ENCODE measurements around the gene BAZ1B. TPM values are rescaled to one million over a fixed set of nuclear protein-coding genes. Genes with fewer than 3 reads are reported as not detected.

BAZ1B gene
- total RNA-seq, 1 experiment from 2014 or later, result 66.3 TPM

DNA sequence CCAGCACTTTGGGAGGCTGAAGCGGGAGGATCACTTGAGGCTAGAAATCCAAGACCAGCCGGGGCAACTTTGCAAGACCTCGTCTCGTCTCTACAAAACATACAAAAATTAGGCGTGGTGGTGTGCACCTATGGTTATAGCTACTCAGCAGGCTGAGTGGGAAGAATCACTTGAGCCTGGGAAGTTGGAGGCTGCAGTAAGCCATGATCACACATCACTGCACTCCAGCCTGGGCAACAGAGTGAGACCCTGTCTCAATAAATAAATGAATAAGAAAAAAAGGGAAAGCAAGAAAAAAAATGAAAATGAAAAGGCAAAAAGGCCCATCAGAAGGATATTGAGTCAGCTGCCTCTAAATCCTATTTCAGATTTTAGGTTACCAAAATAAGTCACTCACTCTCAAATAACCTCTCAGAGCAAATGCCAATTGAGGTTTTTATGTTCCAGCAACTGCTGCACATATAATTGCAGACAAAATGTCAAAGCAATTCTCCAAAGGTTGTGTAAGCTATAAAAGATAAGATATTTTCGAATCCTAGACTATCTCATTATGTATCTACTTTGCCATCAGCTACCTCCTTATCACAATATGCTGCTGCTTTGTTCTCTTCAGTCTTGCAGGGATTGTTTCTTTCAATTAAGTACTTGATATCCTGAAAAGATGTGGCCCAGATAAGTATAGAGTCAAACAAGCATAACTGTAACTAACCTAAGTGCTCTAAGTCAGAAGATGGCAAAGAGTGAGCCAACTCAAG, 4.7 kb downstream of the BAZ1B start:
- ATAC-seq, result no peak
- DNase-seq (ENCODE audit: low spot score), result no peak
- H3K27me3 Mint-ChIP-seq (ENCODE audit: low read depth), result no peaks in the 10 kb centered on the region
- no peak overlapping the region for H3K27ac Mint-ChIP-seq
- H3K4me1 Mint-ChIP-seq, result peaks cover 29% of the 10 kb centered on the region
- no peak for TF ChIP-seq FOXK1 (CRISPR knock-in tag; IDR thresholded peaks at IDR 0.05)
- TF ChIP-seq, protein P1, sequence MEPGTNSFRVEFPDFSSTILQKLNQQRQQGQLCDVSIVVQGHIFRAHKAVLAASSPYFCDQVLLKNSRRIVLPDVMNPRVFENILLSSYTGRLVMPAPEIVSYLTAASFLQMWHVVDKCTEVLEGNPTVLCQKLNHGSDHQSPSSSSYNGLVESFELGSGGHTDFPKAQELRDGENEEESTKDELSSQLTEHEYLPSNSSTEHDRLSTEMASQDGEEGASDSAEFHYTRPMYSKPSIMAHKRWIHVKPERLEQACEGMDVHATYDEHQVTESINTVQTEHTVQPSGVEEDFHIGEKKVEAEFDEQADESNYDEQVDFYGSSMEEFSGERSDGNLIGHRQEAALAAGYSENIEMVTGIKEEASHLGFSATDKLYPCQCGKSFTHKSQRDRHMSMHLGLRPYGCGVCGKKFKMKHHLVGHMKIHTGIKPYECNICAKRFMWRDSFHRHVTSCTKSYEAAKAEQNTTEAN (CRISPR knock-in tag; IDR thresholded peaks at IDR 0.05), result no peak
- 0 out of 2 replicates have a peak, but pooled peaks have one; percentile 35 for TF ChIP-seq ZNF121 (CRISPR knock-in tag; IDR thresholded peaks at IDR 0.05)
- TF ChIP-seq ZNF396 (CRISPR knock-in tag; IDR thresholded peaks at IDR 0.05; ENCODE audit: borderline replicate concordance), result no peak
- TF ChIP-seq JUN (CRISPR knock-in tag; IDR thresholded peaks at IDR 0.05), result no peak
- TF ChIP-seq CREM (CRISPR knock-in tag; IDR thresholded peaks at IDR 0.05), result no peak
- H3K9me3 Mint-ChIP-seq, result no peaks in the 10 kb centered on the region
- H3K36me3 Mint-ChIP-seq, result peaks cover 61% of the 10 kb centered on the region
- H3K4me3 Mint-ChIP-seq, result no peak overlapping the region
- ChIA-PET POLR2A (no interaction called here), CTCF (no interaction called here)

DNA sequence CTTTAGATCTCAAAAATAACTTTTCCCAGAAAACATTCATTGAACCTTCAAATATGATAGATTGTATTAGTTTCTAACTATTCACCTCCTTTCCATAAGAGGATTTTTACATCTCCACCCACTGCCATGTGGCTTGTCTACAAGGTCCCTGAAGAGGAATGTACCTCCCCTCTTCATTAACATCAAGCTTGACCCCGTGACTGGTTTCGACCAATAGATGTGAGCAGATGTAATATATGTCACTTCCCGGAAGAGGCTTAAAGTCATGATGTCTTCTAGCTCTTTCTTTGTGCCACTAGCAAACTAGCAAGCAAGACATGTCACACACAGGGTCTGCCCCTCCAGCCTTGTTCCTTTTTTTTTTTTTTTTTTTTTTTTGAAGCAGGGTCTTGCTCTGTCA, 6.9 kb downstream of the BAZ1B start:
- ChIA-PET POLR2A (interaction anchor here (0.6 kb wide), 4 partner anchors 27 to 213 kb away, joined by 3 to 8 read pairs (median 4); no protein-coding TSS in a partner anchor), CTCF (interaction anchor here (0.6 kb wide), 1 partner anchor 38 kb away, joined by 3 read pairs; no protein-coding TSS in a partner anchor)
- Mint-ChIP-seq H3K27me3 (ENCODE audit: low read depth) (no peaks in the 10 kb centered on the region), H3K36me3 (peaks cover 65% of the 10 kb centered on the region), H3K4me3 (no peak overlapping the region), H3K4me1 (peaks cover 20% of the 10 kb centered on the region), H3K27ac (peak overlapping the region; percentile 36), H3K9me3 (no peaks in the 10 kb centered on the region)
- DNase-seq (ENCODE audit: low spot score), result no peak
- ATAC-seq, result peak; percentile 64
- TF ChIP-seq, protein P2, sequence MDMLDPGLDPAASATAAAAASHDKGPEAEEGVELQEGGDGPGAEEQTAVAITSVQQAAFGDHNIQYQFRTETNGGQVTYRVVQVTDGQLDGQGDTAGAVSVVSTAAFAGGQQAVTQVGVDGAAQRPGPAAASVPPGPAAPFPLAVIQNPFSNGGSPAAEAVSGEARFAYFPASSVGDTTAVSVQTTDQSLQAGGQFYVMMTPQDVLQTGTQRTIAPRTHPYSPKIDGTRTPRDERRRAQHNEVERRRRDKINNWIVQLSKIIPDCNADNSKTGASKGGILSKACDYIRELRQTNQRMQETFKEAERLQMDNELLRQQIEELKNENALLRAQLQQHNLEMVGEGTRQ (CRISPR knock-in tag; IDR thresholded peaks at IDR 0.05), result peak; percentile 55
- TF ChIP-seq, protein P3, sequence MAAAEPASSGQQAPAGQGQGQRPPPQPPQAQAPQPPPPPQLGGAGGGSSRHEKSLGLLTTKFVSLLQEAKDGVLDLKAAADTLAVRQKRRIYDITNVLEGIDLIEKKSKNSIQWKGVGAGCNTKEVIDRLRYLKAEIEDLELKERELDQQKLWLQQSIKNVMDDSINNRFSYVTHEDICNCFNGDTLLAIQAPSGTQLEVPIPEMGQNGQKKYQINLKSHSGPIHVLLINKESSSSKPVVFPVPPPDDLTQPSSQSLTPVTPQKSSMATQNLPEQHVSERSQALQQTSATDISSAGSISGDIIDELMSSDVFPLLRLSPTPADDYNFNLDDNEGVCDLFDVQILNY (CRISPR knock-in tag; IDR thresholded peaks at IDR 0.05), result no peak
- TF ChIP-seq ZNF317 (CRISPR knock-in tag; IDR thresholded peaks at IDR 0.05; ENCODE audit: borderline replicate concordance, low read depth) (no peak), NFYB (CRISPR knock-in tag; conservative IDR thresholded peaks at IDR 0.05; ENCODE audit: low read depth) (0 out of 2 replicates have a peak, but pooled peaks have one; percentile 35), SMAD4 (CRISPR knock-in tag; IDR thresholded peaks at IDR 0.05) (no peak)
- TF ChIP-seq, protein P4, sequence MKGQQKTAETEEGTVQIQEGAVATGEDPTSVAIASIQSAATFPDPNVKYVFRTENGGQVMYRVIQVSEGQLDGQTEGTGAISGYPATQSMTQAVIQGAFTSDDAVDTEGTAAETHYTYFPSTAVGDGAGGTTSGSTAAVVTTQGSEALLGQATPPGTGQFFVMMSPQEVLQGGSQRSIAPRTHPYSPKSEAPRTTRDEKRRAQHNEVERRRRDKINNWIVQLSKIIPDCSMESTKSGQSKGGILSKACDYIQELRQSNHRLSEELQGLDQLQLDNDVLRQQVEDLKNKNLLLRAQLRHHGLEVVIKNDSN (CRISPR knock-in tag; IDR thresholded peaks at IDR 0.05), result 0 out of 2 replicates have a peak, but pooled peaks have one; percentile 15

DNA sequence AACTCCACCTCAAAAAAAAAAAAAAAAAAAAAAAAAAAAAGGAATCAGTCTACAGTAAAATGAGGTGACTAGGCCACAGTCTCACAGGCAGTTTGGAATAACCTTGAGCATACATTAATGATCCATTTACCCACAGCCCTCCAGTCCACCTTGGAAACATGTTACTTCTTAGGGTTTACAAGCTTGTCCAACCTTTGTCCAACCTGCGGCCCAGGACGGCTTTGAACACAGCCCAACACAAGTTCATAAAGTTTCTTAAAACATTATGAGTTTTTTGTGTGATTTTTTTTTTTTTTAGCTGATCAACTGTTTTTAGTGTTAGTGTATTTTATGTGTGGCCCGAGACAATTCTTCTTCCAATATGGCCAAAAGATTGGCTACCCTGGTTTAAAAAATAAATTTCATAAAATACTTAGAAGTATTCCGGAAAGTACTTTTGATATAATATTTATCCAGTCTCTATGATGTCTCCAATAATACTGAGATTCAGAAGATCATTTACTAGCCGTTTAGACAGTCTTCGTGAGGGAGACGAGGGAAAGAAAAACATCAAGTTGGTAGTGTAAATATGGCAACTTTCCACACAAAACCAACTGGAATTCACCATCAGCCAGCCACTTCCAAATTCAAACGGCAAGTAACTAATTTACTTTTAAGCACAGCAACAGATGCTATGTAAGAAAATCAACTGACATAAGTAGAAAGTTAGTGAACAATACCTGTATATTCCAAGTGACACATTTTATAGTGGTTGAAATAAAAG, 9.9 kb downstream of the BAZ1B start:
- no peak overlapping the region for H3K4me3 Mint-ChIP-seq
- H3K9me3 Mint-ChIP-seq, result no peaks in the 10 kb centered on the region
- H3K27me3 Mint-ChIP-seq (ENCODE audit: low read depth), result no peaks in the 10 kb centered on the region
- H3K4me1 Mint-ChIP-seq, result 0 out of 2 replicates have a peak, but pooled peaks cover 3% of the 10 kb centered on the region
- no peak for TF ChIP-seq IRF2 (CRISPR knock-in tag; IDR thresholded peaks at IDR 0.05; ENCODE audit: borderline replicate concordance, low read depth)
- TF ChIP-seq, protein P2 (CRISPR knock-in tag; IDR thresholded peaks at IDR 0.05), result no peak
- peak overlapping the region; percentile 74; the same call in 1 of the 2 replicates for H3K27ac Mint-ChIP-seq
- ATAC-seq, result no peak
- ChIA-PET CTCF (no interaction called here), POLR2A (interaction anchor here (0.7 to 1.0 kb wide), 3 partner anchors 9 to 72 kb away, joined by 3 to 4 read pairs (median 3); partner anchors contain the start of gene BAZ1B)
- no peak for DNase-seq (ENCODE audit: low spot score)
- peaks cover 67% of the 10 kb centered on the region for H3K36me3 Mint-ChIP-seq

All from WTC11 (cell line).